ENCODE measurements around the gene CRB2.

Gene CRB2

GRCh38 chr9:123414204-123414603 is 58.2 kb downstream of the CRB2 start:
- no peaks in the 10 kb centered on the region for H3K36me3 ChIP-seq (ENCODE audit: control insufficient read depth, insufficient read depth, low read length)
- 90 to 91% methylated on average over 7 of the region's 7 CpGs for WGBS, 2 experiments
- H3K9me3 ChIP-seq (ENCODE audit: control insufficient read depth, low read length) = no peaks in the 10 kb centered on the region
- no peaks in the 10 kb centered on the region for H3K27me3 ChIP-seq (ENCODE audit: control insufficient read depth, insufficient read depth, low read length, poor library complexity, severe bottlenecking)
- peaks cover 4% of the 10 kb centered on the region for H3K4me1 ChIP-seq (ENCODE audit: control insufficient read depth, insufficient read depth, low read length)
- H3K4me3 ChIP-seq (ENCODE audit: insufficient read depth, low read depth, low read length) = no peak overlapping the region
- H3K27ac ChIP-seq (ENCODE audit: insufficient read depth, low read depth, low read length, poor library complexity, severe bottlenecking) = no peak overlapping the region

DNA sequence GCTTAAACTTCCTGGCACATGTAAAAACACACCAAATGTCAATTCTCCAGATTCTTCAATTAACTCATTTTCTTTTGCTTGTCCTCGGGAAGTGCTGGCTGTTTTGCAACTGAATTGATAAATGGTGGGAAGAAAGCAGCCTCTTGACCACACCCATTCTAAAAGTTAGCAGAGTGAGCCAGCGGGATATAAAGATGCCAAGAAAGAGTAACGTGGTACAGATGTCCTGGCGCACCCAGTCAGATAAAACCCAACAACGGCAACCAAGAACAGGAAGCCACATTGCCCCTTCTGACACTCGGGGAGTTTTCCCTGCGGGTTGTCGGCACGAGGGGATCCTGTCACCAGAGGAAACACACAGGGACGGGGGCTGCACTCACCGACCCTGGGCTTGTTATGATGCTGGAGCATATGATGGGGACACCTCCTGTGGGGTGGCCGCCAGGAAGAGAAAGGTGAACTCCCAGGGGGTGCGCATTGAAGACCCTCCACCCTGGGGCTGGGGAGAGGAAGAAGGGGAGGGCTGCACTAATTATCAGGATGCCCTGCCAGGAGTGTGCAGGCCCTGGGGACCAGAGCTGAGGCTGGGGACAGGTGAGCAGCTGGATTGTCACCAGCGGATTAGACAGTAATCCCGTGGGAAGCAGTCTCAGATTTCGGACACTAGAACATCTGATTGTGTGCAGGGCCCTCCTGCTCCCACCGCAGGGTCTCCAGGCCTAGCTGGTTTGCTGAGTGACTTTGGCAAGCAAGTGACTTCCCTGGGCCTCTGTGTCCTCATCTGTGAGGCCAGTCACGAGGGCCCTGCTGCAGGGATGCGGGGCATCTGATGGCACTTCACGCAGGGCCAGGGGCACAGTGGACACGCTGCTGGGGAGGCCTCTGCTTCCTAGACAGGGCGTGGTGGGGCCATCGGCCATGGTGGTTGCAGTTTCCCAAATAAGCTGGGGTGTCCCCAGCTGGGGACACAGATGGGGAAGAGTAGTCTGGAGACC is 59.2 kb downstream of the CRB2 start:
- WGBS, 2 experiments = 87 to 89% methylated on average over 23 of the region's 23 CpGs
- Histone ChIP-seq H3K36me3 (ENCODE audit: control insufficient read depth, insufficient read depth, low read length) (no peaks in the 10 kb centered on the region), H3K9me3 (ENCODE audit: control insufficient read depth, low read length) (no peaks in the 10 kb centered on the region), H3K27me3 (ENCODE audit: control insufficient read depth, insufficient read depth, low read length, poor library complexity, severe bottlenecking) (no peaks in the 10 kb centered on the region), H3K27ac (ENCODE audit: insufficient read depth, low read depth, low read length, poor library complexity, severe bottlenecking) (no peak overlapping the region), H3K4me1 (ENCODE audit: control insufficient read depth, insufficient read depth, low read length) (peaks cover 10% of the 10 kb centered on the region), H3K4me3 (ENCODE audit: insufficient read depth, low read depth, low read length) (no peak overlapping the region)

GRCh38 chr9:123416176-123416575 is 60.2 kb downstream of the CRB2 start:
- H3K27me3 ChIP-seq (ENCODE audit: control insufficient read depth, insufficient read depth, low read length, poor library complexity, severe bottlenecking) = no peaks in the 10 kb centered on the region
- no peaks in the 10 kb centered on the region for H3K9me3 ChIP-seq (ENCODE audit: control insufficient read depth, low read length)
- H3K36me3 ChIP-seq (ENCODE audit: control insufficient read depth, insufficient read depth, low read length) = no peaks in the 10 kb centered on the region
- peaks cover 10% of the 10 kb centered on the region for H3K4me1 ChIP-seq (ENCODE audit: control insufficient read depth, insufficient read depth, low read length)
- no peak overlapping the region for H3K4me3 ChIP-seq (ENCODE audit: insufficient read depth, low read depth, low read length)
- no peak overlapping the region for H3K27ac ChIP-seq (ENCODE audit: insufficient read depth, low read depth, low read length, poor library complexity, severe bottlenecking)
- WGBS, 2 experiments = 85 to 90% methylated on average over 8 of the region's 8 CpGs

GRCh38 chr9:123417289-123418051 is 61.5 kb downstream of the CRB2 start:
- Histone ChIP-seq H3K27me3 (ENCODE audit: control insufficient read depth, insufficient read depth, low read length, poor library complexity, severe bottlenecking) (no peaks in the 10 kb centered on the region), H3K36me3 (ENCODE audit: control insufficient read depth, insufficient read depth, low read length) (no peaks in the 10 kb centered on the region), H3K27ac (ENCODE audit: insufficient read depth, low read depth, low read length, poor library complexity, severe bottlenecking) (no peak overlapping the region), H3K4me1 (ENCODE audit: control insufficient read depth, insufficient read depth, low read length) (peaks cover 10% of the 10 kb centered on the region), H3K9me3 (ENCODE audit: control insufficient read depth, low read length) (no peaks in the 10 kb centered on the region), H3K4me3 (ENCODE audit: insufficient read depth, low read depth, low read length) (no peak overlapping the region)
- WGBS, 2 experiments = 90 to 91% methylated on average over 5 of the region's 5 CpGs

DNA sequence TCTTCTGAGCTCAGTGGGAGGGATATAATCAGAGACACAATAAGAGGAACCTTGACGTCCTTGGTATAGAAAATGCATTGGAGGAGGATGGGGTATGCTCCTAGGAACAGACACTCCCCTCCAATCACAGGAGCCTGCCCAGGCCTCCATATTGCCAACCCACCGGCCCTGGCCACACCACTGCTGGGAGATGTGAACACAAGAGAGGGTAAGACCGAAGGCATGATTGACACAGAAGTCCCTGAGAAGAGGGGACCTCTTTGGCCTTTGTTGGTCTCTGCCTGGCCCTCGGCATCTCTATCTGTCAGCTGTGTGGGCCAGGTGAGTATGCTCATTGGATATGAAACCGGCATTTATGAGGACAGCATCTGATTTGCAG is 62.0 kb downstream of the CRB2 start:
- Histone ChIP-seq H3K4me1 (ENCODE audit: control insufficient read depth, insufficient read depth, low read length) (peaks cover 10% of the 10 kb centered on the region), H3K27ac (ENCODE audit: insufficient read depth, low read depth, low read length, poor library complexity, severe bottlenecking) (no peak overlapping the region), H3K4me3 (ENCODE audit: insufficient read depth, low read depth, low read length) (no peak overlapping the region), H3K27me3 (ENCODE audit: control insufficient read depth, insufficient read depth, low read length, poor library complexity, severe bottlenecking) (no peaks in the 10 kb centered on the region), H3K36me3 (ENCODE audit: control insufficient read depth, insufficient read depth, low read length) (no peaks in the 10 kb centered on the region), H3K9me3 (ENCODE audit: control insufficient read depth, low read length) (no peaks in the 10 kb centered on the region)
- WGBS, 2 experiments = 88 to 94% methylated on average over 5 of the region's 5 CpGs

- 92 to 95% methylated on average over 10 of the region's 10 CpGs for WGBS, 2 experiments
- Histone ChIP-seq H3K27me3 (ENCODE audit: control insufficient read depth, insufficient read depth, low read length, poor library complexity, severe bottlenecking) (no peaks in the 10 kb centered on the region), H3K36me3 (ENCODE audit: control insufficient read depth, insufficient read depth, low read length) (no peaks in the 10 kb centered on the region), H3K4me1 (ENCODE audit: control insufficient read depth, insufficient read depth, low read length) (peaks cover 10% of the 10 kb centered on the region), H3K27ac (ENCODE audit: insufficient read depth, low read depth, low read length, poor library complexity, severe bottlenecking) (no peak overlapping the region), H3K9me3 (ENCODE audit: control insufficient read depth, low read length) (no peaks in the 10 kb centered on the region), H3K4me3 (ENCODE audit: insufficient read depth, low read depth, low read length) (no peak overlapping the region)
These were observed 62.5 kb downstream of the CRB2 start for GRCh38 chr9:123418506-123418905.

DNA sequence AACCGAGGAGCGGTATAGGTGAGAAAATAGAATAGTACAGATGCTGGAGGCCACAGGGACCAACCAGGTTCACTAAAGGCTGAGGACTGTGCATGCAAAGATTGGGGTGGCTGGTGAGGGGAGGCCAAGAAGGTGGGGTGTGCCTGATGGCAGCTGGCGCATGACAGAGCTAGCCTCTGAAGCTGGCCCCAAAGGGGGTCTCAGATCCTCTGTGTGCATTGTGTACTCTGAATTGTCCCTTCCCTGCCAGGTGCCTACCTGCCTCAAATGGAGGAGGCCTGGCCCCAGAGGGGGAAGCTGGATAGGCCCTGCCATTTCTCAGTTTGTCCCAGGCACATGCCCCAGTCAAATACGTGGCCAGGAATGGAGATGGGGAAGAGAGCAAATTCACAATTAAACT is 63.1 kb downstream of the CRB2 start:
- H3K9me3 ChIP-seq (ENCODE audit: control insufficient read depth, low read length) = no peaks in the 10 kb centered on the region
- H3K27me3 ChIP-seq (ENCODE audit: control insufficient read depth, insufficient read depth, low read length, poor library complexity, severe bottlenecking) = no peaks in the 10 kb centered on the region
- peaks cover 10% of the 10 kb centered on the region for H3K4me1 ChIP-seq (ENCODE audit: control insufficient read depth, insufficient read depth, low read length)
- no peaks in the 10 kb centered on the region for H3K36me3 ChIP-seq (ENCODE audit: control insufficient read depth, insufficient read depth, low read length)
- no peak overlapping the region for H3K27ac ChIP-seq (ENCODE audit: insufficient read depth, low read depth, low read length, poor library complexity, severe bottlenecking)
- WGBS, 2 experiments = 91 to 92% methylated on average over 4 of the region's 4 CpGs
- H3K4me3 ChIP-seq (ENCODE audit: insufficient read depth, low read depth, low read length) = no peak overlapping the region

- Histone ChIP-seq H3K4me3 (ENCODE audit: insufficient read depth, low read depth, low read length) (no peak overlapping the region), H3K4me1 (ENCODE audit: control insufficient read depth, insufficient read depth, low read length) (peaks cover 10% of the 10 kb centered on the region), H3K27ac (ENCODE audit: insufficient read depth, low read depth, low read length, poor library complexity, severe bottlenecking) (no peak overlapping the region), H3K36me3 (ENCODE audit: control insufficient read depth, insufficient read depth, low read length) (no peaks in the 10 kb centered on the region), H3K9me3 (ENCODE audit: control insufficient read depth, low read length) (no peaks in the 10 kb centered on the region), H3K27me3 (ENCODE audit: control insufficient read depth, insufficient read depth, low read length, poor library complexity, severe bottlenecking) (no peaks in the 10 kb centered on the region)
- WGBS, 2 experiments = 85% methylated on average over 31 of the region's 31 CpGs
These were observed 64.0 kb downstream of the CRB2 start for GRCh38 chr9:123419721-123420591.

- Histone ChIP-seq H3K27me3 (ENCODE audit: control insufficient read depth, insufficient read depth, low read length, poor library complexity, severe bottlenecking) (no peaks in the 10 kb centered on the region), H3K36me3 (ENCODE audit: control insufficient read depth, insufficient read depth, low read length) (no peaks in the 10 kb centered on the region), H3K4me1 (ENCODE audit: control insufficient read depth, insufficient read depth, low read length) (peaks cover 17% of the 10 kb centered on the region), H3K9me3 (ENCODE audit: control insufficient read depth, low read length) (no peaks in the 10 kb centered on the region), H3K4me3 (ENCODE audit: insufficient read depth, low read depth, low read length) (no peak overlapping the region), H3K27ac (ENCODE audit: insufficient read depth, low read depth, low read length, poor library complexity, severe bottlenecking) (no peak overlapping the region)
- 61 to 67% methylated on average over 17 of the region's 17 CpGs for WGBS, 2 experiments
These were observed 64.7 kb downstream of the CRB2 start for GRCh38 chr9:123420592-123421111.
